ENCODE results near the gene ELP1.

- TF ChIP-seq POLR2AphosphoS5 (IDR thresholded peaks at IDR 0.05; ENCODE audit: borderline replicate concordance, low read depth, low read length) = no peak
- no peak for TF ChIP-seq EZH2 (IDR thresholded peaks at IDR 0.05)
Observed at GRCh38 chr9:108883085-108883484, 50.8 kb downstream of the ELP1 start.
